ENCODE results near the gene CIAPIN1.

CIAPIN1 gene

GRCh38 chr16:57381791-57382534, 65.2 kb downstream of the CIAPIN1 start:
- DNase-seq, result no peak

DNA sequence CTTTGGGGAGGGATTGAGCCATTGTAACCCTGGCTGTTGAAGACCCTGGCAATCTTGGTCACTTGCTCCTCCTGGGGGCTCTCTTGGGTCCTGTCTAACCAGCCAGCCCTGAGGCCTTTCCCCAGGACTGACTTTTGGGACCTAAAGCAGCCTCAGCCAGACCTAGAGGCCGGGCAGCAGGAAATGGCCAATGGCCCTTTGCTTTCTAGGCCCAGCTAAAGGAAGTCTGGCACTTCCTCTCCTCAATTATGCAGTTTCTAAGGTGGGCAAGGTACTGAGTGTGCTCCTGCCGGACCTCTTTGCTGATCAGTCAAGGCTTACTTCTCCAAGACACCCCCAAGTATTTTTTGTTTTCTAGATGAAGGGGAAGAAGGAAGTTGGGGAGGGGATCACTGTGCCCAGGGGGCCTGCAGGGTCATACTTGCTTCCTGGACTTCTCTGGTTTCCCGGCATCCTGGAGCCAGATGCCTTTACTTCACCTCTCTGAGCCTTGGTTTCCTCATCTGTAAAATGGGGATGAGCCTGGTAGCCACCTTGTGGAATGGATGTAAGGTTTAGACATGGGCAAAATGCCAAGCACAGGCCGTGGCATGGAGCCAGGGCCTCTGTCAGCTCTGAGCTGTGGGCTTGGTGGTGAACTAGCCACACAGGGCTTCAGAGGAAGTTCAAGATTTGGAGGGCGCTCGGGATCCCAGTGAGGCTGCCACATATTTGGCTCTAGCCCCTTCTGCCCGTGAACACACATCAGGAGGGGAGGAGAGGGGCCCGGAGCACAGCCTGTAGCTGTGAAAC, 66.3 kb downstream of the CIAPIN1 start:
- DNase-seq, result no peak

GRCh38 chr16:57379579-57379978, 67.6 kb downstream of the CIAPIN1 start:
- no peak for DNase-seq

All from NCI-H2029 treated with DMSO at 0.1 percent for 48 hours (cell line).